HG02852 (cell line): ENCODE measurements around the gene EGF.

Experiments
- ATAC-seq: cut with Tn5 transposase; IDR thresholded peaks from one replicate; pipeline ENCODE4 v1.9.1; 2021; ENCODE audit warnings: mild to moderate bottlenecking, moderate library complexity; ENCODE audit not compliant: unreplicated experiment

EGF gene

GRCh38 chr4:109989618-109990017 is 76.9 kb downstream of the EGF start:
- ATAC-seq: no peak

DNA sequence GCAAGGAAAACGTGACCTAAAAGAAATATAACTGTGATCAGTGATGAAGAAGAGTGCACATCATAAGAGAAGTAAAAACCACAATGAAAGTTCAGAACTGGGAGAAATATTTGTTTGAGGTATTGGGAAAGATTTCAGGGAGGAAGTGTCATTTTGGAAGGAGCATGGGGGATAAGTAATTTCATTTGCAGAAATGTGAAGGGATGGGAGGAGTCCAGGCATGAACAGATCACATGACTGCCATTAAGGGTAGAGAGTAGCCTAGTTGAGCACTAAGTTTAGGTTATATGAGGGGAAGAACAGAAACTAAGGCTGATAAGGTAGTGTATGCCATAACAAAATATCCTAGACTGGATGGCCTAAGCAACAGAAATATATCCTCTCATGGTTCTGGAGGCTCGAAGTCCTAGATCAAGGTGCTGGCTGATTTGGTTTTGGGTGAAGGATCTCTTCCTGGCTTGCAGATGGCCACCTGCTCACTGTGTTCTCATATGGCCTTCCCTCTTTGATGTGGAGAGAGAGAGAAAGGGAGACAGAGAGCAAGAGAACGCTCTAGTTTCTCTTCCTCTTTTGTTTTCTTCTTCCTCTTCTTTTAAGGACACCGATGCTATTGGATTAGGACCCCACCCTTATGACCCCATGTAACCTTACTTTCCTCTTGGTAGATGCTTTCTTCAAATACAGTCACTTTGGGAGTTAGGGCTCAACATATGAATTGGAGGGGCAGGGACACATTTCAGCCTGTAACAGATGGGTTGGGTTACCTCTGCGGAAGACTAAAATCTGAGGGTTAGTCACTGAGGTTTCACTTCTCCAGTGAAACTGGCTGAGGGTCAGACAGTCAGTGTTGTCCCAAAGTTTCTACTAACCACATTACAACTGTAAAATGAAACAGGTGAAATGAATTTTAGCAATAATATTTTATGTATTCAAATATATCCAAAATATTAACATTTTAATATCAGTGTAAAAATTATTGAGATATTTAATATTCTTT is 77.9 kb downstream of the EGF start:
- peak; percentile 84 for ATAC-seq

DNA sequence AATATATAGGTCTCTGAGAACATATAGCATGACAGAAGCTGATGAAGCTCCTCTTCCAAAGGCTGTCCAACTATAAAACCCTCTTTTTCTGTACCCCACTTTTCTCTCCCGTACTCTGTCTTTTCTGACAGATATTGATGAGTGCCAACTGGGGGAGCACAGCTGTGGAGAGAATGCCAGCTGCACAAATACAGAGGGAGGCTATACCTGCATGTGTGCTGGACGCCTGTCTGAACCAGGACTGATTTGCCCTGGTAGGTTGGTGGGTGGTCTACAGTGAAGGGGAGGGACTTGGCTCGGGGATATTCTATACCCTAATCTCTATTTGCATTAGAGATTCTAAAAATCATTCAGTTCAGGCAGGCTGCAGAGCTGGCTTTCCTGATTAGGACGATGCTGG is 80.4 kb downstream of the EGF start:
- ATAC-seq: no peak

DNA sequence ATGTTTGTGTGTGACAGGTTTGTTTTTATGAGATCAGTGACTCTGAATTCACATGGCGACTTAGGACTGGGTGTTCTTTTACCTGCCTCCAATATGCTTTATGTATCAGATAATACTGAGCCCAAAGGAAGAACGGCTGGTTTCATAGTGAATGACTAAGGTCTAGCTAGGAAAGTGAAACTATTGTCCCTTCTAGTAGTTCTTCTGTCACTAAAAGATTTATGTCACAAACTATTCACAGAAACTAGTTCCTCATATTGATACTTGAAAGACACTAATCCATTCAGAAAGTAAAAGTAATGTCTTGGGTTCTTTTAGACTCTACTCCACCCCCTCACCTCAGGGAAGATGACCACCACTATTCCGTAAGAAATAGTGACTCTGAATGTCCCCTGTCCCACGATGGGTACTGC is 81.7 kb downstream of the EGF start:
- peak; percentile 66 for ATAC-seq

DNA sequence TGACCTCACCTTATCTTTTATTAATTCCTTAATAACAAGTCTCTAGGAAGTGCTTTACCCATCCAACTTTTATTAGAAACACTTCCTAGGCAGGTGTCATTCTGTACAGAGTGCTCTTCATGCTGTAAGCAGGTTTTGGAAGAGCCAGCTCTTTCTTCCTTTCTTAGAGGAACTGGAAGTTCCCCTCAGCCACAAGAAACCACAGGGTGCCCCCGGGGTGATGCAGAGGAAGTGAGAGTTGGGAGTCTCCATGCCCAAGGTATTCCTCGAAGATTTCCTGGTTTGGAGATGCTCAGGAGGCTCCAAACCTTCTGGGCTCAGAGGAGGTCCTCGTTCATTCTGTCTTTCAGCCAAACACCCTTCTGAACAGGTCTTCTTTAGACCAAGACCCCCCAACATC is 83.8 kb downstream of the EGF start:
- ATAC-seq: no peak

- ATAC-seq: peak; percentile 40
Observed at GRCh38 chr4:109998867-109999584, 86.3 kb downstream of the EGF start.

DNA sequence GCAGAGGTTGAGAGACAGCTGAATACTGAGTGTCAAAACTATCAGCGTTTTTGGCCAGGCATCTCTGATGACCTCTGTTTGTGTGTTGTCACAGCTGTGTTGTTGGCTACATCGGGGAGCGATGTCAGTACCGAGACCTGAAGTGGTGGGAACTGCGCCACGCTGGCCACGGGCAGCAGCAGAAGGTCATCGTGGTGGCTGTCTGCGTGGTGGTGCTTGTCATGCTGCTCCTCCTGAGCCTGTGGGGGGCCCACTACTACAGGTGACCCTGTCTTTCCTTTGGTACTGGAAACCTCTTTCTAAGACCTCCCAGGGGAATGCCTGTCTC is 86.9 kb downstream of the EGF start:
- ATAC-seq: no peak

DNA sequence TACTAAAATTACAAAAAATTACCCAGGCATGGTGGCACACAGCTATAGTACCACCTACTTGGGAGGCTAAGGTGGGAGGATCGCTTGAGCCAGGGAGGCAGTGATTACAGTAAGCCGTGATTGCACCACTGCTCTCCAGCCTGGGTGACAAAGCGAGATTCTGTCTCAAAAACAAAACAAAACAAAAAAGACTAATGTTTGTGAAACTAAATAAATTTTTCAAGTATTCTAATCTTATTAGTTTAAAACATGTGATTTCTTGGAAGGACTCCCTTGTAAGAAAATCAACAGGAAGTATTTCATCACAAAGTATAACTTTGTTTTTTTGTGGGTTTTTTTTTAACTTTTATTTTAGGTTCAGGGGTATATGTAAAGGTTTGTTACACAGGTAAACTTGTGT is 89.6 kb downstream of the EGF start:
- no peak for ATAC-seq

DNA sequence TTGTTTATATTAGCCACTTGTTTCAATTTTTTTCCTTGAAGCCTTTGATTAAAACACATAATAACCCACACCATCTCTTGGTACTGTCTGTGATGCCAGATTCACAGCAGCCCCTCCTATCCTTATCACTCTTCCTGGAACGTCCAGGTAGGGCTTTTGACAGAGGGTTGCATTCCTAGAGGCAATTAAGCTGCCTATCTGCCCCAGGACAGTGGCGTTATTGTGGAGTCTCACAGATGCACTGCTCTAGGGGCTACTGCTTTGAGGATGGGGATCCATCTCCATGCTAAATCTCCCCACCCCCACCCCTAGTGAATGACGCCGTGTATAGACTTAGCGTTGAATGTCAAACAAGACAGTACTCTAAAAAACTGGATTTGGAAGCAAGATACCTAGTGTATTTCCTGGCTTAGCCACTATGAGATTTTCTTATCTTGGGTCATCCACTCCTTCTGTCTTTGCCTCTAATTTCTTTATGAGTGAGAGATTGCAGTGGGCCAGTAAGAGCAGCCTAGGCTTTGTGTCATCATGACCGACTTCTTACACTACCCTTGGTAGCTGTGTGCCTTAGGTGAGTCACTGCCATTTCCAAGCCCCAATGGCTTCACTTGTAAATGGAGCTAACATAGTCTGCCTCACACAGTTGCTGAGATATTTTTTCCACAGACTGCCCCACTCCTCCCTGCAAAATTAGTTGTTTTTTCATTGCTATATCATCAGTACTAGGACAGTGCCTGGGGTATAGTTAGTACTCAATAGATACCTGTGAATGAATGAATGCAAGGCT is 90.9 kb downstream of the EGF start:
- no peak for ATAC-seq

DNA sequence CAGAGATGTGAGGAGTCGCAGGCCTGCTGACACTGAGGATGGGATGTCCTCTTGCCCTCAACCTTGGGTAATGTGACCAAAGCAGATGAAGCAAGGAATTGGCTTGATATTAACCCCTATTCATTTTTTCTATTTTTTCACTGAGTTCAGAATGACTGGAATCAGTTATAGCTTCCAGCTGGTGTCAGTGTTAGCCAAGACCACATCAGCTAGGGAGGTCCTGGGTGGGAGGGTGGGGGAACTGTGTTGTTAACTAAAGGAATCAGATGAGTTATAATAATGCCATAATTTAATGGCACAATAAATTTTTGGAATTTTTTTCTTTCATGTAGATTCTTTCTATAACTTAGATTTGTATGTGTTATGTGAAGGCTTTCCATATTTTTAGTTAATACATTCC is 91.9 kb downstream of the EGF start:
- no peak for ATAC-seq

DNA sequence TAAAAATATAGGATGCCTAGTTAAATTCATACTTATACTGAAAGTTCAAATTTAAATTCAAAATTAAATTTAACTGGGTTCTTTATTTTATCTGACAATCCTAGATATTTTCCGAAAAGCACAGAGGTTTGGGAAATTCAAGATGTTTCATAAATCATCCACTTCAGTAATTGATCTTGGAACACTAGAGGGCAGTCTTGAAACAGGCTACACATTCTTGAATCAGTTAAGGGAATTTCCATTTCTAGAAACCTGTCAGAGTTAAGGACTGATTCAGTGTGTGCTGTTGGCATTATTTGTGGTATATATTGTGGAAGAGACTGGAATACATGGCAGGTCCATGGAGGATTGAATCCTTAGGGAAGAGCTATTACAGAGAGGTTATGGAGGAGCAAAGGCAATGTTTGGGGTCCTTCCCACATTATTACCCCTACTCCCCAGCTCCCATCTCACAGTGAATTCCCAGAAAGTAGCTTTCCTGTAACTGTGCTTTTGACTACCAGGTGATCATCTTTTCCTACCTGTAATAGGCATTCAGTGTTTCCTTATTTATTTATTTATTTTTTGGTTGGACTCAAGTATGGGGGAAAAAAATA is 92.9 kb downstream of the EGF start:
- peak; percentile 77 for ATAC-seq

DNA sequence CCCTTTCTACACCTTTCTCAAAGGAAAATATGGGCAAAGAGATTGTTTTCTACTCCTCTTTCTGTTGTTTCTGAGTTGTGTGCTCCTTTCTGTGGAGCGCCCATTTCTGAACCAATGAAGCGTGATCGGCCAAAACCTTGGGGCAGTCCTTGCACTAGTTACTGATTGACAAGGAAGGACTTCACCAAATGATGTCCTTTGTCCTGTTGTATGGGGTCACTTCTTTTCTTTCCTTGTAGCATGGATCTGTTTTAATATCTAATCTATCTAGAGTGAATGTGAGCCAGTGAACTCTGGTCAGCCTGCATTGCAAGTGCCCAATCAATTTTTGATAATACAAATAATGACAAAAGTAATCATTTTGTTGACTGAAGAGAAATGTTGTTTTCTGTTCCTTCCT is 94.5 kb downstream of the EGF start:
- ATAC-seq: no peak

DNA sequence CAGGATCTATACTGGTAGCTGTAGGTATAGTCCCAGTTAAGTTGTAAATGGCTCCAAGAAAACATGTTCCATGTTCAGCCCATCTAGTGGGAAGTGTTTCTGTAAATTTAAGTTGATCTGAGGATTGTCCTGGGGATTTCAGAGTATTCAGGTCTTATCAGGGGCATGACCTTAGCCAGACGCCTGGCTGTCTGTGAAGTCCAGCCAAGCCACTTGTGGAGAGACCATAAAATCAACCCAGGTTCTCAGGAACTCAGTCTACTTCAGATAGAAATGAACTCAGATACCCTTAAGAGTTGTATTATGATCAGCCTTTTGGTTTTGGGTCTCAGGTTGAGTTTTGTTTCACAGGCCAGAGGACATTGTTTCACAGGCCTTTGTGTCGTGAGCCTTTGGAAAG is 95.9 kb downstream of the EGF start:
- ATAC-seq: no peak

DNA sequence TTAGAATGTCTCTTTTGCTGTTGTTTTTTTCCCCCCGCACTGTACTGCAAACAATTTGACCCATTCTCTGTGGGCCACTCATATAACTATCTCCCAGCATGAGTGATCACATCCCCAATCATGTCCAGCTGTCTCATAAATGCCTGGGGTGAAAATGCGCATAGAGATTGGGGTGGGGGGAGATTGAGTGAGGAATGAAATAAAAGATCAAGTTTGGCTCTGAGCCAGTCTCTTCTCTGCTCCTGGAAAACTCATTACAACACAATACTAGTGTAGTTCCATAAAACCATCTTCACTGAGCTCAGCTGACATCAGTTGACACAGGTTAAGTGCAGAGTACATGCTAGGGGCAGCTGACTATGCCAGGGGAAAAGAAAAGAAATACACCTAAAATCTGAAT is 96.9 kb downstream of the EGF start:
- ATAC-seq: no peak

GRCh38 chr4:110010797-110011196 is 98.1 kb downstream of the EGF start:
- ATAC-seq: no peak

GRCh38 chr4:110012917-110013316 is 100.2 kb downstream of the EGF start:
- ATAC-seq: no peak

DNA sequence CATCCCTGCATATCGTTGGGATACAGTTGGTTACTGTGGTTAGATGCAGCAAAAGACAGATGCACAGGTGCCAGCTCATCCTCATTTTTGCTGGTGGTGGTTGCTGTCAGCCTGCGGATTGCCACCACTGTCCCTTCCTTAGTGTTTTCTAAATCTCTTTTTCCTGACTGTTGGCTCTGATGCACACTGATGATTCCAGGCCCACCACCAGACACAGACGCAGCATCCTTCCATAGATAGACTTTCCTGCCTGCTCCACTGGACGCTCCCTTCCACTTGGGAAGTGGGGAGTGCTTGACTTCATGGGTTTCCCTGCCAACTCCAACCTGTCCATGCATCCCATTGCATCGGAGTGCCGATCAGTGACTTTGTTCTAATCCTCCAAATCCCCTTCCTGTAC is 101.5 kb downstream of the EGF start:
- ATAC-seq: no peak

GRCh38 chr4:110019153-110019552 is 106.5 kb downstream of the EGF start:
- no peak for ATAC-seq

GRCh38 chr4:110020139-110020538 is 107.5 kb downstream of the EGF start:
- ATAC-seq: no peak

DNA sequence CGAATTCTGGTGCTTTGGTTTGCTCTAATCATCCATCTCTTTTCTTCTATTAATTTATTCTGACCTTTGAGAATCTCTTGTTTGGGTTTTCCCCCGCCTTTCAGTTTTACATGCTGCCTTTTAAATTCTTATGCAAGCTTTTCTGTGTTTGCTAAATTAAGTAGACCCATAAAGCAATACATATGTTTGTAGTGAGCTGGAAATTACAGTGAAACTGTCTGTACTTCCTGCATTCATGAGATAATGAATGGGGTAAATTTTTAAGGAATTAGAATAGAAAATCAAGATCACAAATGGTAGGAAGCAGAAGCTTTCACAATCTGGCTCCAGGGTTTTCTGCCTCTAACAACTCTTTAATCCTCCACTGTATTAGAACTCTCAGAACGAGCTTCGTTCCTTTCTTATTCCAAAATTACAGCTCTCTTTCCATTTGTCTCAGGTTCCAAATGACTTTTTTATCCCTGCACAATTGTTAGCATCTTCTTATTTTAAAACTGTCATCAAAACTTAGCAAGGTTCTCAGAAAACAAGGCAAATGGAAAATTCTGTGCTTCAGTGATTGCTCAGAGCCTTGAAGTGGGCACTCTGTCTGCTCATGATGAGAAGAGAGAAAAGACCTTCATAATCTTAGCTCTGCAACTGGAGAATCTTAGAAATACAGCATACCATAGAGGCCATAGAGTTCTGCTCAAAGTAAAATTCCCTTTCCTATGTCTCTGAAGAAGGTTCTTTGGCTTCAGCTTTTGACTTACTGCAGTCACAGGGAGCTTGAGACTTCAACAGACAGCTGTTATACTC is 108.2 kb downstream of the EGF start:
- no peak for ATAC-seq
